Lower lobe of right lung (tissue), 2 donors: ENCODE measurements around the gene LRP2. TPM values are rescaled to one million over a fixed set of nuclear protein-coding genes. Genes with fewer than 3 reads are reported as not detected.

Source experiments
- ATAC-seq, 2 donors: fragments of 200-7000 bp; cut with Tn5 transposase; one replicate each; pipeline ENCODE4 v1.9.1; 2020 to 2022; ENCODE audit warnings: mild to moderate bottlenecking in 2 of 2, moderate library complexity in 2 of 2
- DNase-seq: peaks from one replicate; pipeline ENCODE4 v3.0.0-alpha.2; 2020
- H3K27ac ChIP-seq: fragments of 200-600 bp; one replicate; pipeline ENCODE4 v1.8.0; 2022
- H3K27me3 ChIP-seq: fragments of 200-600 bp; one replicate; pipeline ENCODE4 v1.8.0; 2022; ENCODE audit warnings: low read depth
- H3K36me3 ChIP-seq: fragments of 200-600 bp; one replicate; pipeline ENCODE4 v1.8.0; 2022; ENCODE audit warnings: mild to moderate bottlenecking
- H3K4me1 ChIP-seq: fragments of 200-600 bp; one replicate; pipeline ENCODE4 v1.8.0; 2022
- H3K4me3 ChIP-seq: fragments of 200-600 bp; one replicate; pipeline ENCODE4 v1.8.0; 2022; ENCODE audit warnings: mild to moderate bottlenecking
- H3K9me3 ChIP-seq: fragments of 200-600 bp; one replicate; pipeline ENCODE4 v1.8.0; 2022
- CTCF ChIP-seq: fragments of 200-600 bp; IDR thresholded peaks from one replicate; pipeline ENCODE4 v1.8.0; 2022; ENCODE audit warnings: antibody characterized with exemption, mild to moderate bottlenecking
- intact Hi-C: fragments of 100-400 bp; cut with DNase I; formaldehyde crosslinking; loops from one replicate; pipeline ENCODE4 v1.11.0; 2022
- total RNA-seq: library from RNA; stranded (reverse); fragmentation: NEBNext Ultra II Directional; extraction: Animal tissue kit (Norgen Biotek cat#: 25700); gene quantifications from one replicate; pipeline ENCODE4 v1.2.1, GENCODE V29; 2021
- donor health status: DM: no; HTN: yes; CAD: no; lungs with severe emphysema.

The LRP2 gene
- total RNA-seq, 1 donor from 2014 or later: 47.8 TPM

- Histone ChIP-seq H3K27me3 (no peaks in the 10 kb centered on the region), H3K4me1 (no peaks in the 10 kb centered on the region), H3K27ac (no peak overlapping the region), H3K36me3 (no peaks in the 10 kb centered on the region), H3K4me3 (no peak overlapping the region), H3K9me3 (no peaks in the 10 kb centered on the region)
- peak; percentile 80 for TF ChIP-seq CTCF
- intact Hi-C loops: no loop called here
- ATAC-seq: peak; percentile 59 to 62
- DNase-seq: no peak
Measured at GRCh38 chr2:169131587-169132512, 230.5 kb downstream of the LRP2 start.

- intact Hi-C loops: no loop called here
- ATAC-seq: no peak
- no peak for TF ChIP-seq CTCF
Measured at GRCh38 chr2:169129703-169130243, 232.6 kb downstream of the LRP2 start.

GRCh38 chr2:169119851-169120250, 242.5 kb downstream of the LRP2 start:
- ATAC-seq (no peak), DNase-seq (no peak)
- H3K27ac ChIP-seq: no peak overlapping the region
- H3K27me3 ChIP-seq: no peaks in the 10 kb centered on the region
- no peak overlapping the region for H3K4me3 ChIP-seq
- no peaks in the 10 kb centered on the region for H3K4me1 ChIP-seq
- no peaks in the 10 kb centered on the region for H3K9me3 ChIP-seq
- intact Hi-C loops: no loop called here
- H3K36me3 ChIP-seq: no peaks in the 10 kb centered on the region
- no peak for TF ChIP-seq CTCF

More at GRCh38 chr2:169129703-169130243, 232.6 kb downstream of the LRP2 start:
- no peaks in the 10 kb centered on the region for H3K9me3 ChIP-seq
- DNase-seq: no peak
- H3K27me3 ChIP-seq: no peaks in the 10 kb centered on the region
- H3K36me3 ChIP-seq: no peaks in the 10 kb centered on the region
- H3K4me3 ChIP-seq: no peak overlapping the region
- no peak overlapping the region for H3K27ac ChIP-seq
- no peaks in the 10 kb centered on the region for H3K4me1 ChIP-seq

- no peak for TF ChIP-seq CTCF
- H3K9me3 ChIP-seq: no peaks in the 10 kb centered on the region
- H3K27me3 ChIP-seq: no peaks in the 10 kb centered on the region
- no peak for DNase-seq
- no peaks in the 10 kb centered on the region for H3K36me3 ChIP-seq
- no peak overlapping the region for H3K4me3 ChIP-seq
- intact Hi-C loops: no loop called here
- no peak overlapping the region for H3K27ac ChIP-seq
- ATAC-seq: no peak
- no peaks in the 10 kb centered on the region for H3K4me1 ChIP-seq
Measured at GRCh38 chr2:169119123-169119760, 243.1 kb downstream of the LRP2 start.

GRCh38 chr2:169118060-169118459, 244.3 kb downstream of the LRP2 start:
- TF ChIP-seq CTCF: no peak
- peak in 1 of 2 donors; percentile 24 for ATAC-seq

More at GRCh38 chr2:169118060-169118459, 244.3 kb downstream of the LRP2 start:
- Histone ChIP-seq H3K27me3 (no peaks in the 10 kb centered on the region), H3K36me3 (no peaks in the 10 kb centered on the region), H3K4me1 (no peaks in the 10 kb centered on the region), H3K9me3 (no peaks in the 10 kb centered on the region), H3K27ac (no peak overlapping the region), H3K4me3 (no peak overlapping the region)
- no peak for DNase-seq
- intact Hi-C loops: no loop called here
